Measurements from ENCODE around the gene GSK3B. TPM values are rescaled to one million over a fixed set of nuclear protein-coding genes. Genes with fewer than 3 reads are reported as not detected.

Gene GSK3B
- total and polyA plus RNA-seq, 8 donors = 6.2 to 59.1 (median 15.6) TPM

DNA sequence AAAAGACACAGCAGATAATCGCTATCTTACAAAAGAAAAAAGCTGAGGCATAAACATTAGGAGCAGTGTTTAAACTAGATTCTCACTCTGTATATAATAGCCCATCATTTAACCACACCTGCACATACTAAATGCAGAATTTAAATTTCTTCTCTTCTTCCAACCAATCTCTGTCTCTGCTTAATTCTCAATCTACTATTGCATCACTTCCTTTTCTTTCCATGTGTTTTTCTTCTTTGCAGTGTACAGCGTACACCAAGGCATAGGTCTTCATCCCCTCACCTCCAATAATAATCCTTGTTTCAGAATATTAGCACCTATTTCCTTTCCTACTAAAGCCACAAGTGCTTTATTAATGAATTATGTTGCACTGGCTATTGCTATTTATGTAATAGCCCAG lies 221.5 kb downstream of the GSK3B start:
- Histone ChIP-seq H3K4me1 (no peaks in the 10 kb centered on the region), H3K27me3 (no peaks in the 10 kb centered on the region), H3K9me3 (no peaks in the 10 kb centered on the region), H3K4me3 (no peak overlapping the region), H3K27ac (no peak overlapping the region), H3K36me3 (peaks cover 0 to 7% (median 0%) of the 10 kb centered on the region in 4 donors)
- DNase-seq = no peak
- intact Hi-C loops (cut with DNase I; ENCODE audit: low total_unique reads) = no loop called here
- TF ChIP-seq POLR2AphosphoS5 (IDR thresholded peaks at IDR 0.05) (no peak), POLR2A (IDR thresholded peaks at IDR 0.05) (no peak)
- 88 to 96% (median 93%) methylated on average over 2 of the region's 2 CpGs for WGBS, 5 donors

DNA sequence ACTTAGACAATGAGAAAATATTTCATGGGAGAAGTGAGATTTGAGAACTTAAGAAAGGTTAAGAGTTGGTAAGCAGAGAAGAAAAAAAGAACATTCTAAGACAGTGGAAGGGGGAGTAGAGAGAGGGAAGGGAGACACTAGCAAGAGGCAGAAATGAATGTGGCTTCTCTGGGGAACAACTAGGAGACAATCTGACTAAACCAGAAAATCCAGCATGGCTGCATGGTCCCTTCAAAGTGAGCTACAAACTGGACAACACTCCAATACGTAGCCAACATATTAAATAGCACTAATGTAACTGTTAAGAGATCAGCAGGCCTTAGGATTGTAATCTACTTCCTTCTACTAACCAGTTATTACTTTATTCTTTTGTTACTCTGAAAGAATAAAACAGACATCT lies 222.7 kb downstream of the GSK3B start:
- WGBS, 5 donors = 89 to 100% (median 96%) methylated on average over 1 of the region's 1 CpG
- Histone ChIP-seq H3K36me3 (peaks cover 0 to 6% (median 0%) of the 10 kb centered on the region in 4 donors), H3K27ac (no peak overlapping the region), H3K4me1 (no peaks in the 10 kb centered on the region), H3K27me3 (no peaks in the 10 kb centered on the region), H3K4me3 (no peak overlapping the region), H3K9me3 (no peaks in the 10 kb centered on the region)
- DNase-seq = no peak
- no peak for TF ChIP-seq POLR2A (IDR thresholded peaks at IDR 0.05)
- TF ChIP-seq, protein P1, sequence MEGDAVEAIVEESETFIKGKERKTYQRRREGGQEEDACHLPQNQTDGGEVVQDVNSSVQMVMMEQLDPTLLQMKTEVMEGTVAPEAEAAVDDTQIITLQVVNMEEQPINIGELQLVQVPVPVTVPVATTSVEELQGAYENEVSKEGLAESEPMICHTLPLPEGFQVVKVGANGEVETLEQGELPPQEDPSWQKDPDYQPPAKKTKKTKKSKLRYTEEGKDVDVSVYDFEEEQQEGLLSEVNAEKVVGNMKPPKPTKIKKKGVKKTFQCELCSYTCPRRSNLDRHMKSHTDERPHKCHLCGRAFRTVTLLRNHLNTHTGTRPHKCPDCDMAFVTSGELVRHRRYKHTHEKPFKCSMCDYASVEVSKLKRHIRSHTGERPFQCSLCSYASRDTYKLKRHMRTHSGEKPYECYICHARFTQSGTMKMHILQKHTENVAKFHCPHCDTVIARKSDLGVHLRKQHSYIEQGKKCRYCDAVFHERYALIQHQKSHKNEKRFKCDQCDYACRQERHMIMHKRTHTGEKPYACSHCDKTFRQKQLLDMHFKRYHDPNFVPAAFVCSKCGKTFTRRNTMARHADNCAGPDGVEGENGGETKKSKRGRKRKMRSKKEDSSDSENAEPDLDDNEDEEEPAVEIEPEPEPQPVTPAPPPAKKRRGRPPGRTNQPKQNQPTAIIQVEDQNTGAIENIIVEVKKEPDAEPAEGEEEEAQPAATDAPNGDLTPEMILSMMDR (IDR thresholded peaks at IDR 0.05) = no peak
- no peak for TF ChIP-seq EP300 (IDR thresholded peaks at IDR 0.05)
- no peak for TF ChIP-seq POLR2AphosphoS5 (IDR thresholded peaks at IDR 0.05)
- intact Hi-C loops (cut with DNase I; ENCODE audit: low total_unique reads) = no loop called here

DNA sequence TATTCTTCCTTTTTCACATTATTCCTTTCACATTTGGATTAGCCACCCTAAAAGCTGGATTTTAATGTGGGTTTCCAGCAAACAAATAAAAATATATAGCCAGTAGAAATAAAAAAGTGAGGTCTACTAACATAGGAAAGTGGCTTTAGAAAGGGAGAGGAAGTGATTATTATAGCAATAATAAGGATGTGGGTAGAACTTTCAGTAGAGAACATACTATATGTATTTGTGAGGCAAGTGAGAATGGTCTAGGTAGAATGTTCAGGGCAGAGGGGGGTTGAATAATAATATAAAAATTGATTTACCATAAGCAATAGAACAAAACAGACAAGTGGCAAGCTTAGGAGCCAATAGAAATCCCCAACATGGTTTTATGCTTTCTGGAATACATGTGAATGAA lies 223.7 kb downstream of the GSK3B start:
- no peak for DNase-seq
- Histone ChIP-seq H3K9me3 (no peaks in the 10 kb centered on the region), H3K4me1 (no peaks in the 10 kb centered on the region), H3K27ac (no peak overlapping the region), H3K36me3 (no peaks in the 10 kb centered on the region), H3K27me3 (no peaks in the 10 kb centered on the region), H3K4me3 (no peak overlapping the region)
- no peak for TF ChIP-seq POLR2AphosphoS5 (IDR thresholded peaks at IDR 0.05)
- no peak for TF ChIP-seq POLR2A (IDR thresholded peaks at IDR 0.05)
- TF ChIP-seq, protein P1 (IDR thresholded peaks at IDR 0.05) = no peak
- TF ChIP-seq EP300 (IDR thresholded peaks at IDR 0.05) = no peak
- intact Hi-C loops (cut with DNase I; ENCODE audit: low total_unique reads) = no loop called here

DNA sequence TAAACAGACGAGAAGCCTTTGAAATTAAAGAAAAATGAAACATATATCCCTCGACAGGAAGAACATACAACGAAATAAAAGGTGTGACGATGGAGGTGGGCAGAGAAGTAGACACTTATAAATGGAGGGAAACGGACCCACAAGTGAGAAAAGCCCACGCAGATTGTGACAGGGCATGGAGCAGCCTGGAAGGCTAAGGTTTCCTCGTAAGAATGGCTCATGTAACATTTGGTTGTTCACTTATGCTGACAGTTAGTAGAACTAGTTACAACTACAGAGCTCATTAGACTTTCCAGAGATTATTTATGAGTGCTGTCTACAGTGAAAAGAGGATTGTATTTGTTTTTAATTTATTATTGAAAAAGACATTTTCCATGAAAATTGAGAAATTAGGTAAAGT lies 229.8 kb downstream of the GSK3B start:
- intact Hi-C loops (cut with DNase I; ENCODE audit: low total_unique reads) = no loop called here
- Histone ChIP-seq H3K4me1 (no peaks in the 10 kb centered on the region), H3K27me3 (no peaks in the 10 kb centered on the region), H3K9me3 (no peaks in the 10 kb centered on the region), H3K4me3 (no peak overlapping the region), H3K36me3 (peaks cover 12 to 29% (median 26%) of the 10 kb centered on the region in 4 donors), H3K27ac (no peak overlapping the region)
- DNase-seq = no peak
- TF ChIP-seq POLR2AphosphoS5 (IDR thresholded peaks at IDR 0.05) (no peak), POLR2A (IDR thresholded peaks at IDR 0.05) (no peak), EP300 (IDR thresholded peaks at IDR 0.05) (no peak)
- TF ChIP-seq, protein P1 (IDR thresholded peaks at IDR 0.05) = no peak
- 95 to 97% (median 96%) methylated on average over 7 of the region's 7 CpGs for WGBS, 5 donors

DNA sequence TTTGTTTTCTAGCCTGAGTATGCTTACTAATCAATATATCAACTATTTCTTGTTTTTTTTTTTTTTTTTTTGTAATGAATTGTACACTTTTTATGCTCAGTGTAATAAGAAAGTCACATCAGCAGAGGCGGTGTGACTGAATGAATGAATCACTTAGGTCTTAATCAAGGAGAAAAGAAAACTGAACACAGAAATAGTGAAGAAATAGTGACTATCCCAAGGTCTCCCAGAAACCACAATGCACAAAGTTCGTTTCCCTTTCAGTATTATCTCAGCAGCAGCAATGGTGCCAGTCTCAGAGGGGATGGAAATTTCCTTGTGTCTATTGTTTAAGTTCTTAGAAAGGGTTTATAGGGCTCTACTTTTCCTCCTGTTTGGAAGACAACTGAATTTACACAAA lies 231.6 kb downstream of the GSK3B start:
- TF ChIP-seq POLR2AphosphoS5 (IDR thresholded peaks at IDR 0.05) = no peak
- TF ChIP-seq, protein P1 (IDR thresholded peaks at IDR 0.05) = no peak
- no peak for TF ChIP-seq EP300 (IDR thresholded peaks at IDR 0.05)
- no peak for TF ChIP-seq POLR2A (IDR thresholded peaks at IDR 0.05)
- H3K27ac ChIP-seq = no peak overlapping the region
- no peak overlapping the region for H3K4me3 ChIP-seq
- intact Hi-C loops (cut with DNase I; ENCODE audit: low total_unique reads) = no loop called here
- H3K27me3 ChIP-seq = no peaks in the 10 kb centered on the region
- 91 to 97% (median 94%) methylated on average over 2 of the region's 2 CpGs for WGBS, 5 donors
- H3K9me3 ChIP-seq = no peaks in the 10 kb centered on the region
- H3K36me3 ChIP-seq = peaks cover 23 to 44% (median 38%) of the 10 kb centered on the region in 4 donors
- no peaks in the 10 kb centered on the region for H3K4me1 ChIP-seq
- DNase-seq = no peak

Measured in stomach (tissue), 9 donors.